GM20431 (cell line): ENCODE data around the gene NSG1.

Experiments used
- in situ Hi-C: fragments of 300-500 bp; cut with MseI, MboI; formaldehyde crosslinking; loops from one replicate; pipeline ENCODE4 v1.15.0; 2020; ENCODE audit warnings: low sequenced_read_pairs; ENCODE audit not compliant: unreplicated experiment

The NSG1 gene

GRCh38 chr4:4395371-4395770, 8.5 kb downstream of the NSG1 start:
- in situ Hi-C loops, result no loop called here

GRCh38 chr4:4395849-4396627, 9.1 kb downstream of the NSG1 start:
- in situ Hi-C loops, result no loop called here

GRCh38 chr4:4396628-4397440, 9.9 kb downstream of the NSG1 start:
- in situ Hi-C loops, result no loop called here

DNA sequence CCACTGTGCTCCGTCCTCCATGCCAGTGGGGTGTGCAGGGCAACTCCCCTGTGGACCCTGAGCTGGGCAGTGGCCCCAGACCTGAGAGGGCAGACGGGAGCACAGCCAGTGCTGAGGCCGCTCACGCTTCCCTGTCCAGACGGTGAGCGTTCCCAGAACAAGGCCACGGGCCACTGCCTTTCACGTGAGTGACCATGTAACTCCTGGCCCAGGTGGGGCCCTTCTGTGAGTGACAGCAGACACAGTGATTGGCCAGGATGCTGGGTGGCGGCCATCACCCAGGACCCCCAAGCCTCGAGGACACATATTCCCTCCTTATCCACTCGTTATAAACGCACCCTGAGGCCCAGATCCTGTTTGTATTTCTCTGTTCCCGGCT, 10.5 kb downstream of the NSG1 start:
- in situ Hi-C loops, result no loop called here

GRCh38 chr4:4398430-4398829, 11.5 kb downstream of the NSG1 start:
- in situ Hi-C loops, result no loop called here

- in situ Hi-C loops, result no loop called here
Measured at GRCh38 chr4:4401036-4401435, 14.1 kb downstream of the NSG1 start.

- in situ Hi-C loops, result no loop called here
Measured at GRCh38 chr4:4402966-4403365, 16.1 kb downstream of the NSG1 start.

GRCh38 chr4:4405358-4405962, 18.6 kb downstream of the NSG1 start:
- in situ Hi-C loops, result no loop called here

DNA sequence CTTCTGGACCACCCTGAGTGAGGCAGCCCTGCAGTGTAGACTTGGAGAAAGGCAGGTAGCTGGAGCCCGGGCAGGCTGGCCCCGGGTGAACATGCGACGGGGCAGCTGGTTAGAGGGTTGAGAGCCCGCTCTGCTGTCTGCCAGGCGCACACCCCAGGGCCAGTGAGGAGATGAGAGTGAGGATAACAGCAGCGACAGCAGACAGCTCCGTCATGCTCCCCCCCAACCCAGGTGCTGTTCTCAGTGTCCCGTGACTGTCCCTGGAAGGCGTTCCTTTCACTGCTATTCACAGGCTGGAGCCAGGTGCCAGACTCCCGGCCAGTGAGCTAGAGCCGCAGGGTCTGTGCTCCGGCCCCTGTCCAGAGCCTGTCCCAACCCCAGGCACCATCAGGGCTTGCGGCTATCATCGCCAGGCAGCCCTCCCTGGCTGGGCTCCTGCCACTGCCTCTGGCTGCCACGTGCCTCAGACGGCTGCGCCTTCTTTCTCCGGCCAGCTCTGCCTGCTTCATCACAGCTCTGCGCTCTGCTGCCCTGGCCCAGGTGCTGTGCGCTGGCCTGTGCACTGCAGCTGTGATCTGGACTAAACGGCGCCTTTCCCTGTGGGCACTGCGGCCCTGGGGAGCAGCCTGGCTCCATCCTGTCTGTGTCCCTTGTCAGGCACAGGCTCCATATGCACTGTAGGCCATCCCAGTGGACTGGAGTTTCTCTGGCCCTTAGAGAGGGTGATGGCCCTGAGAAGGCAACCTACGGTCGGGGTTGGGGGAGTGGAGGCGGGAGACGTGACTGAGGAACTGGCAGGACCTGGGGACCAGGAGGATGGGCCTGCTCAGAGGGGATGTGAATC, 19.8 kb downstream of the NSG1 start:
- in situ Hi-C loops, result no loop called here

GRCh38 chr4:4407299-4408131, 20.6 kb downstream of the NSG1 start:
- in situ Hi-C loops, result no loop called here

DNA sequence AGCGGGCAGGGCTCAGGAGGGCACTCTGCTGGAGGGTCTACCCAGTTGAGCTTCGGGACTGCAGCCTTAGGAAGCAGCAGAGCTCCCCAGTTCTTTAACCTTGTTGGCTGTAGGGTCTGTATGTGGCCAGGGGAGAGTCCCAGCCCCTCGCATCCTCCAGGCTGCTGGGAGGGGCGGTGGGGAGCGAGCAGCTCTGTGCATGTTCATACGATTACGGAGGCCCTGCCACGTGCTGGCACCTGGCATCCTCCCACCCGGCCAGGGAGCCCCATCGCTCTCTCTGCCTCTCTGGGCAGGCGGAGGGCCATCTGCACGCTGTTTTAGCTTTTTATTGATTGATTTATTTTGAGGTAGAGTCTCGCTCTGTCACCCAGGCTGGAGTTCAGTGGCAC, 21.2 kb downstream of the NSG1 start:
- in situ Hi-C loops, result no loop called here

DNA sequence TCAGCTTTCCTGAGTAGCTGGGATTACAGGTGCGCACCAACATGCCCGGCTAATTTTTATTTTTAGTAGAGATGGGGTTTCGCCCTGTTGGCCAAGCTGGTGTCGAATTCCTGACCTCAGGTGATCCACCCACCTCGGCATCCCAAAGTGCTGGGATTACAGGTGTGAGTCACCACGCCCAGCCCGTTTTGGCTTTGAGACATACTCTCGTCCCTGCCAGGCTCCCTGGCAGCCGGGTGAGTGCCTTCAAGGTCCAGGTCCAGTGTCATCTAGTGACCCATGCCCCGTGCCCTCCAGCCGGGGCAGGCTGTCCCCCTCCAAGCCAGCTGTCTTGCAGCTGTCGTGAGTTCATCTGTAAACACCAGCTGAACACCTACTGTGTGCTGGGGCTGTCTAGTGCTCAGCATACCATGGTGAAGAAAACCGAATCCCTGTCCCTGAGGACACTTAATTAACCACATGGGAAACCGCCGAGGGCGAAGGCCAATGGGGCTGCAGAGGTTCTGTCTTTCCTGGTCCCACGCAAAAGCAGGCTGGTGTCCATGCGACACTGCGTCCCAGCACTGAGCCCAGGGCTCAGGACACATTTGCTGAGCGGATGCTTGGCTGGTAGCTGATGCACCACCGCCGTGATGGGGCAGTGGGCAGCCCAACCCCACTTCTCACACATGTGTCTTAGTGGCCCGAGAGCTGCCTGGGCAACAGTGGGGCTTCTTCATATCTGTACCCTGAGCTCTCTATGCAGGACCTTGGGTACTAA, 21.9 kb downstream of the NSG1 start:
- in situ Hi-C loops, result no loop called here

- in situ Hi-C loops, result no loop called here
Measured at GRCh38 chr4:4409416-4410115, 22.7 kb downstream of the NSG1 start.

DNA sequence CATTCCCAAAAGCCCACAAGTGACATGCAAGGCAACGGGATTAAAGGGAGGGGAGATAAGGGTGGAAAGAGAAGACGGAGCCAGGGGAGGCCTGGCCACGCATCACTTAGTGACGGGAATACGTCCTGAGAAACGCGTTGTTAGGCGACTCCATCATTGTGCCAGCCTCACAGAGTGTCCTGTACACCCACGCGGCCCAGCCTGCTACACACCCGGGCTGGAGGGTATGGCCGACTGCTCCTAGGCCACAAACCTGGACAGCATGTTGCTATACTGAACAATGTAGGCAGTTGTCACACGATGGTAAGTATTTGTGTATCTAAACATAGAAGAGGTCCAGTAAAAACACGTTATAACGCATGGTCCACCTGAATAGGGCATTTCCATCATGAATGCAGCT, 23.4 kb downstream of the NSG1 start:
- in situ Hi-C loops, result no loop called here

DNA sequence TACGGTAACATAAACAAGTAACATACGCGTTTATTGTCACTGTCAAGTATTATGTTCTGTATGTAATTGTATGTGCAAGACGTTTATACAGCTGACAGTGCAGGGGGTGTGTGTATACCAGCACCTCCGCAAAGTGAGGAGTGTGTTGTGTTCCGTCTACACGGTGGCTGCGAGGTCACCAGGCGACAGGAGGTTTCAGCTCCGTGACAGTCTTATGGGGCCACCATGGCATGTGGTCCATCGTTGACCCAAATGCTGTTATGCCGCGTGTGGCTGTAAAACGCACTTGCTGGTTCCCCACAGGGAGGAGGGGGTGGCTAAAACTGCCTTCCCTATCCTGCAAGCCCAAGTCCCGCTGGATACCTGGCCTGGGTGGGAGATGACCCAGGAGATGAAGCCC, 25.0 kb downstream of the NSG1 start:
- in situ Hi-C loops, result no loop called here

DNA sequence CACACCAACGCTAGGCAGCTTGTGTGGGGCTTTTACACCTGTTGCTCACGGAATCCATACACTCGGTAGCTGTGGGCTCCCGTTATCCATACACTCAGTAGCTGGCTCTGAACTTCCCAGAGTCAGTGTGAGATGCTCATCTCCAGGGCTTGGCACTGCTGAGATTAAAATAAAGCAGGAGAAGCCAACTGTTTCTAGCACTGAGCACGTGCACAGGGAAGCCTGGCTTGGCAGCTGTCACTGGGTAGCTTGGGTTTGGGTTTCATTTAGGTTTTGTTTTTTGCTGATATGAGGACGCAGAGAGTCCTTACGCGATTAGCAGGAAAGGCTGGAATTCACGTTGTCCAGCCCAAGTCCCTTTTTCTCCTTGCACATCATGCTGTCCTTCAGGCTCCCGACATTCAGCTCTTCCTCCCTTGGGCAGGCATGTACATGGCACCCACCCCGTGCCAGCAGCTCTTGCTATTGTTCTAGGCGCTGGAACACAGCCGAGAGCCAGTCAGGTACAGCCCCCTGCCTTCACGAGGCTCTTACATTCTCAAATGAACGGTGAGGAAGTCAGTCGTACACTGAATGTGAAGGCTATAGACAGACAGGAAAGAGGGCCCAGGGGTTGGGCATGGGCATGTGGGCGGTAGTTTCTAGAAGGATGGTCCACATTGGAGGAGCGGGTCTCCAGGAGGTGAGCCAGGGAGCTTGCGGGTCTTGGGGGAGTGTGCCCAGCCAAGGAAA, 25.9 kb downstream of the NSG1 start:
- in situ Hi-C loops, result no loop called here

GRCh38 chr4:4413373-4413725, 26.4 kb downstream of the NSG1 start:
- in situ Hi-C loops, result no loop called here

- in situ Hi-C loops, result no loop called here
Measured at GRCh38 chr4:4413806-4414205, 26.9 kb downstream of the NSG1 start.
